CD4-positive, alpha-beta T cell (primary cell): ENCODE results near the gene BCL2L12. TPM values are rescaled to one million over a fixed set of nuclear protein-coding genes. Genes with fewer than 3 reads are reported as not detected.

ENCODE experiments used
- ATAC-seq: fragments of 200-7000 bp; cut with Tn5 transposase; one replicate; pipeline ENCODE4 v1.10.0; 2022; ENCODE audit warnings: mild to moderate bottlenecking; ENCODE audit not compliant: poor library complexity
- CTCF ChIA-PET: fragments of 350-600 bp; sonication (Branson Sonifier 250); formaldehyde crosslinking; loops from one replicate; lab custom pipeline; 2021; ENCODE audit warnings: antibody characterized with exemption, inconsistent platforms; lab: Charles Lee
- POLR2A ChIA-PET: fragments of 350-600 bp; sonication (Branson Sonifier 250); formaldehyde crosslinking; loops from one replicate; lab custom pipeline; 2021; ENCODE audit warnings: antibody characterized with exemption, inconsistent platforms; lab: Charles Lee
- DNase-seq, 14 experiments: peaks; one replicate each; pipeline ENCODE4 v3.0.0-alpha.2; 2013 to 2020; ENCODE audit warnings: mixed read lengths in 2 of 14
- H3K27ac ChIP-seq, 2 donors: one replicate each; pipeline versions ENCODE4 v1.5.1 to v1.7.0; 2013; ENCODE audit warnings: low read length in 2 of 2, low read depth in 1 of 2, mild to moderate bottlenecking in 1 of 2
- H3K27me3 ChIP-seq, 2 experiments: 1 replicate in 1 of 2; 2 replicates in 1 of 2; pipeline versions ENCODE4 v1.6.1 to v1.7.0; 2013; ENCODE audit warnings: low read length in 2 of 2, control low read depth in 1 of 2, mild to moderate bottlenecking in 1 of 2, moderate library complexity in 1 of 2; ENCODE audit not compliant: insufficient read depth in 2 of 2, control insufficient read depth in 1 of 2
- H3K36me3 ChIP-seq: one replicate; pipeline ENCODE4 v1.6.1; 2013; ENCODE audit warnings: low read length, control low read depth; ENCODE audit not compliant: insufficient read depth
- H3K4me1 ChIP-seq: one replicate; pipeline ENCODE4 v1.6.1; 2013; ENCODE audit warnings: low read length, control low read depth; ENCODE audit not compliant: insufficient read depth
- H3K4me3 ChIP-seq: one replicate; pipeline ENCODE4 v1.5.1; 2013; ENCODE audit warnings: mild to moderate bottlenecking, low read length, moderate library complexity
- H3K9me3 ChIP-seq, 2 experiments: 1 replicate in 1 of 2; 2 replicates in 1 of 2; pipeline versions ENCODE4 v1.6.1 to v1.7.0; 2013; ENCODE audit warnings: low read length in 2 of 2, mild to moderate bottlenecking in 2 of 2, control low read depth in 1 of 2, moderate library complexity in 1 of 2; ENCODE audit not compliant: control insufficient read depth in 1 of 2, insufficient read depth in 1 of 2
- H3K27ac Mint-ChIP-seq: one replicate; pipeline ENCODE4 v1.8.0; 2020; ENCODE audit warnings: mixed read lengths
- H3K27me3 Mint-ChIP-seq: one replicate; pipeline ENCODE4 v1.8.0; 2021; ENCODE audit warnings: mixed read lengths
- H3K36me3 Mint-ChIP-seq: one replicate; pipeline ENCODE4 v1.8.0; 2021; ENCODE audit warnings: low read depth, mixed read lengths
- H3K4me1 Mint-ChIP-seq: one replicate; pipeline ENCODE4 v1.8.0; 2021; ENCODE audit warnings: low read depth, mixed read lengths
- H3K4me3 Mint-ChIP-seq: one replicate; pipeline ENCODE4 v1.8.0; 2020; ENCODE audit warnings: mild to moderate bottlenecking, mixed read lengths
- H3K9me3 Mint-ChIP-seq: one replicate; pipeline ENCODE4 v1.8.0; 2020; ENCODE audit warnings: mixed read lengths
- intact Hi-C, 2 experiments: fragments of 100-400 bp; cut with DNase I in 1 of 2; cut with micrococcal nuclease in 1 of 2; formaldehyde crosslinking; loops; one replicate each; pipeline versions ENCODE4 v1.15.1 to v1.9.0; 2023 to 2025; cut with DNase I, micrococcal nuclease
- total RNA-seq, 174 experiments: library from RNA in 2 of 174; stranded (reverse) in 2 of 174; gene quantifications; one replicate each; pipeline ENCODE4 v1.2.3 and lab custom pipeline; 2021 to 2026
- TF ChIP-seq, protein P1 (sequence below): fragments of 200-600 bp; IDR thresholded peaks from one replicate; pipeline ENCODE4 v1.8.0; 2022; ENCODE audit warnings: antibody characterized with exemption, mild to moderate bottlenecking

Gene BCL2L12
- total RNA-seq, 2 experiments from 2014 or later = 9.9 to 11.3 TPM

GRCh38 chr19:49710372-49710951, 44.7 kb downstream of the BCL2L12 start:
- no peaks in the 10 kb centered on the region for H3K36me3 Mint-ChIP-seq
- intact Hi-C loops = no loop called here

DNA sequence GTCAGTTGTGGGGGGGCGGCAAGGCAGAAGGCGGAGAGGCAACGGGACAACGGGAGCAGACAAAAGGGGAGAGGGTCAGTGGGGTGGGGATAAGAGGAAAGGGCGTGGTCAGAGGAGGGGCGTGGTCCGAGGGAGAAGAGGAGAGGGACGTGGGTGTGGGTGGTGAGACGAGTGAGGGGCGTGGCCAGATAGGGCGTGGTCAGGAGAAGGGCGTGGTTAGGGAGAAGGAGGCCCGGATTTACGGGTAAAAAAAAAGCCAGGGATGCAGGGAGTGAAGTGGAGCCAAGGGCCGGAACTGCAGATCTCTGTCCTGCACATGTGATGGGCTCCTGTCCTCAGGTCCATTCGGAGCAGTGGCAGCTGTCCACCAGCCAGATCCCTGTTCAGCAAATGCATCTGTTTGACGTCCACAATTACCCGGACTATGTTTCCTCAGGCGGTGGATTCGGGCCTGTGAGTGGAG, 46.7 kb downstream of the BCL2L12 start:
- TF ChIP-seq, protein P1, sequence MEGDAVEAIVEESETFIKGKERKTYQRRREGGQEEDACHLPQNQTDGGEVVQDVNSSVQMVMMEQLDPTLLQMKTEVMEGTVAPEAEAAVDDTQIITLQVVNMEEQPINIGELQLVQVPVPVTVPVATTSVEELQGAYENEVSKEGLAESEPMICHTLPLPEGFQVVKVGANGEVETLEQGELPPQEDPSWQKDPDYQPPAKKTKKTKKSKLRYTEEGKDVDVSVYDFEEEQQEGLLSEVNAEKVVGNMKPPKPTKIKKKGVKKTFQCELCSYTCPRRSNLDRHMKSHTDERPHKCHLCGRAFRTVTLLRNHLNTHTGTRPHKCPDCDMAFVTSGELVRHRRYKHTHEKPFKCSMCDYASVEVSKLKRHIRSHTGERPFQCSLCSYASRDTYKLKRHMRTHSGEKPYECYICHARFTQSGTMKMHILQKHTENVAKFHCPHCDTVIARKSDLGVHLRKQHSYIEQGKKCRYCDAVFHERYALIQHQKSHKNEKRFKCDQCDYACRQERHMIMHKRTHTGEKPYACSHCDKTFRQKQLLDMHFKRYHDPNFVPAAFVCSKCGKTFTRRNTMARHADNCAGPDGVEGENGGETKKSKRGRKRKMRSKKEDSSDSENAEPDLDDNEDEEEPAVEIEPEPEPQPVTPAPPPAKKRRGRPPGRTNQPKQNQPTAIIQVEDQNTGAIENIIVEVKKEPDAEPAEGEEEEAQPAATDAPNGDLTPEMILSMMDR = no peak
- POLR2A ChIA-PET = no interaction called here
- Histone ChIP-seq H3K4me1 (peaks cover 4% of the 10 kb centered on the region), H3K9me3 (no peaks in the 10 kb centered on the region), H3K36me3 (no peaks in the 10 kb centered on the region), H3K27ac (no peak overlapping the region), H3K4me3 (no peak overlapping the region), H3K27me3 (no peaks in the 10 kb centered on the region)
- CTCF ChIA-PET = no interaction called here
- no peaks in the 10 kb centered on the region for H3K9me3 Mint-ChIP-seq
- H3K36me3 Mint-ChIP-seq = no peaks in the 10 kb centered on the region
- H3K27ac Mint-ChIP-seq = no peak overlapping the region
- ATAC-seq (no peak), DNase-seq (peak in 1 of 14 experiments; percentile 42)
- H3K4me3 Mint-ChIP-seq = no peak overlapping the region
- peaks cover 3% of the 10 kb centered on the region for H3K4me1 Mint-ChIP-seq
- no peaks in the 10 kb centered on the region for H3K27me3 Mint-ChIP-seq
- intact Hi-C loops = no loop called here

More at GRCh38 chr19:49710372-49710951, 44.7 kb downstream of the BCL2L12 start:
- no peak overlapping the region for H3K4me3 ChIP-seq
- ChIA-PET POLR2A (no interaction called here), CTCF (no interaction called here)
- no peak overlapping the region for H3K27ac Mint-ChIP-seq
- H3K27me3 ChIP-seq = no peaks in the 10 kb centered on the region
- H3K27ac ChIP-seq = no peak overlapping the region
- H3K4me1 ChIP-seq = no peaks in the 10 kb centered on the region
- H3K4me3 Mint-ChIP-seq = no peak overlapping the region
- DNase-seq = no peak
- H3K27me3 Mint-ChIP-seq = no peaks in the 10 kb centered on the region
- H3K4me1 Mint-ChIP-seq = no peaks in the 10 kb centered on the region
- ATAC-seq = no peak
- H3K36me3 ChIP-seq = no peaks in the 10 kb centered on the region
- no peaks in the 10 kb centered on the region for H3K9me3 Mint-ChIP-seq
- no peaks in the 10 kb centered on the region for H3K9me3 ChIP-seq
- TF ChIP-seq, protein P1 = no peak

DNA sequence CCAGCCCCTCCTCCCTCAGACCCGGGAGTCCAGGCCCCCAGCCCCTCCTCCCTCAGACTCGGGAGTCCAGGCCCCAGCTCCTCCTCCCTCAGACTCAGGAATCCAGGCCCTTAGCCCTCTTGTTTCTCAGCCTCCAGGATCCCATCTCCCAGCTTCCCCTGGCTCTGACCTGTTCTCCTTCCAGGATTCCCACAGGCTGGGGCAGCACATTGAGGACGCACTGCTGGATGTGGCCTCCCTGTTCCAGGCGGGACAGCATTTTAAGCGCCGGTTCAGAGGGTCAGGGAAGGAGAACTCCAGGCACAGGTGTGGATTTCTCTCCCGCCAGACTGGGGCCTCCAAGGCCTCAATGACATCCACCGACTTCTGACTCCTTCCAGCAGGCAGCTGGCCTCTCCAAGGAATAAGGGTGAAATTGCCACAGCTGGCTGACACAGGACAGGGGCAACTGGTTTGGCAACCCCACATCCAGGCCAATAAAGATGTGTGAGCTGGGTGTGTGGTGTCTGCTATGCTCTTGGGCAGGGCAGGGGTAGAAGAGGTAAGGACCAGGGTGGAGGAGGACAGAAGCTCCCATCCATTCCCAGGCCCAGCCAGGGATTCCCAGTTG, 47.6 kb downstream of the BCL2L12 start:
- no peak for ATAC-seq
- CTCF ChIA-PET = no interaction called here
- Histone ChIP-seq H3K27ac (no peak overlapping the region), H3K9me3 (no peaks in the 10 kb centered on the region), H3K36me3 (no peaks in the 10 kb centered on the region), H3K27me3 (no peaks in the 10 kb centered on the region), H3K4me1 (peaks cover 13% of the 10 kb centered on the region), H3K4me3 (no peak overlapping the region)
- peaks cover 3% of the 10 kb centered on the region for H3K36me3 Mint-ChIP-seq
- no peaks in the 10 kb centered on the region for H3K27me3 Mint-ChIP-seq
- DNase-seq = no peak
- peaks cover 7% of the 10 kb centered on the region for H3K4me1 Mint-ChIP-seq
- H3K9me3 Mint-ChIP-seq = no peaks in the 10 kb centered on the region
- POLR2A ChIA-PET = no interaction called here
- intact Hi-C loops = no loop called here
- no peak overlapping the region for H3K4me3 Mint-ChIP-seq
- TF ChIP-seq, protein P1 = no peak
- no peak overlapping the region for H3K27ac Mint-ChIP-seq
